T-helper 17 cell (primary cell): ENCODE measurements around the gene GPR31. TPM values are rescaled to one million over a fixed set of nuclear protein-coding genes. Genes with fewer than 3 reads are reported as not detected.
"Not testable (repeated sequence)": the region's sequence is repeated elsewhere in the genome, so short reads cannot be mapped to it uniquely, and the experiment has no call there.

ENCODE experiments used
- ATAC-seq: fragments of 150-1000 bp; cut with Tn5 transposase; 2 replicates; pipeline ENCODE4 v1.10.0; 2021; ENCODE audit warnings: mild to moderate bottlenecking, moderate library complexity
- DNase-seq, 3 donors: peaks; one replicate each; pipeline versions ENCODE4 v3.0.0 to v3.0.0-alpha.2; 2020 to 2021
- H3K9me3 ChIP-seq: one replicate; pipeline ENCODE4 v1.7.0; 2013; ENCODE audit warnings: low read length, mild to moderate bottlenecking; ENCODE audit not compliant: control insufficient read depth, poor library complexity, severe bottlenecking
- H3K27ac Mint-ChIP-seq: one replicate; pipeline ENCODE4 v1.8.0; 2022; ENCODE audit warnings: mild to moderate bottlenecking, moderate library complexity, mixed read lengths
- H3K27me3 Mint-ChIP-seq: one replicate; pipeline ENCODE4 v1.8.0; 2022; ENCODE audit warnings: mixed read lengths
- H3K36me3 Mint-ChIP-seq: one replicate; pipeline ENCODE4 v1.8.0; 2022; ENCODE audit warnings: low read depth, mixed read lengths
- H3K4me1 Mint-ChIP-seq: one replicate; pipeline ENCODE4 v1.8.0; 2022; ENCODE audit warnings: mild to moderate bottlenecking, mixed read lengths
- H3K4me3 Mint-ChIP-seq: one replicate; pipeline ENCODE4 v1.8.0; 2022; ENCODE audit warnings: mild to moderate bottlenecking, moderate library complexity, mixed read lengths
- total RNA-seq, 4 donors: library from RNA in 2 of 4; stranded (reverse) in 2 of 4; gene quantifications; one replicate each; pipeline ENCODE4 v1.2.3 and lab custom pipeline; 2022 to 2026

GPR31 gene, protein sequence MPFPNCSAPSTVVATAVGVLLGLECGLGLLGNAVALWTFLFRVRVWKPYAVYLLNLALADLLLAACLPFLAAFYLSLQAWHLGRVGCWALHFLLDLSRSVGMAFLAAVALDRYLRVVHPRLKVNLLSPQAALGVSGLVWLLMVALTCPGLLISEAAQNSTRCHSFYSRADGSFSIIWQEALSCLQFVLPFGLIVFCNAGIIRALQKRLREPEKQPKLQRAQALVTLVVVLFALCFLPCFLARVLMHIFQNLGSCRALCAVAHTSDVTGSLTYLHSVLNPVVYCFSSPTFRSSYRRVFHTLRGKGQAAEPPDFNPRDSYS
- total RNA-seq (not detected), total RNA-seq (lab: John Stamatoyannopoulos, UW) (0 reads per million in 2 donors)

DNA sequence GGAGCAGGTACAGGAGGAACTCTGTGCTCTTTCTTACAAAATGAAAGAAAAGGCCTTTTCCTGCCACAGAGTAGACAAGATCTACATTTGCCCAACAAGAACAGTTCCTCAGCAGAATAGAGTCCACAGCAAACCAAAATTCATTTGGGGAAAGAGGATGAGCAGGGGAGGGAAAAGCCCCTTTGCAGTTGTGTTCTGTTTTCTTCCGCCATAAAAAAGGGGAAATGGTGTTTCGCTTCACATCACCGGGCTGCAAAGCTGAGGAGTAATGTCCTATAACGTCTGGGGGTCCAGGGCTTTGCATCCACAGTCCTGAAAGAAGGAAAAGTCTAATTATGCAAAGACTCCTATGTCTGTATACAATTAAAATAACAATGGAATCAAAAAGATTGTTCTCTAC is at the start of gene GPR31:
GPR31 (minus strand) TSS at position 118 of the 400 bp plus-strand sequence. CDS start 149 bp downstream, outside the sequence.
- DNase-seq (no peak), ATAC-seq (no peak)
- H3K9me3 ChIP-seq: no peaks in the 10 kb centered on the region
- peaks cover 6% of the 10 kb centered on the region for H3K36me3 Mint-ChIP-seq
- H3K4me1 Mint-ChIP-seq: peaks cover 13% of the 10 kb centered on the region
- peaks cover 4% of the 10 kb centered on the region for H3K27me3 Mint-ChIP-seq
- no peak within 1 kb of the TSS for H3K4me3 Mint-ChIP-seq
- no peak within 1 kb of the TSS for H3K27ac Mint-ChIP-seq

DNA sequence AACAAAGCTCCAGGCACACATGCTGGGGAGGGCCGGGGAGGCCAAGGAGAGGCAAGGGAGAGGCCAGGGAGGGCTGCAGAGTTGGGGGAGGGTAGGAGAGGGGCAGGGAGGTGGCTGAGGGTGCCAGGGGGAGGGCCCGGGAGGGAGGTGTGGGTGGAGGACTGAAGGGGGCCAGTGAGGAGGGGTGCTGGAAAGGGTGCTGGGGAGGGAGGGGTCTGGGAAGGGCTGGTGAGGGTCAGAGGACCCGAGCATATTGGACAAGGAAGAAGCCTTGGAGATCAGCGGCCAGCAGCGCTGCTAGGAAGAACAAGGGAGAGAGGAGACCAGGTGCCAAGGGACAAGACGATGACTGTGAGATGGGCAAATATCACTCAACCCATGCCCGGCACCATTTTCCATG is 49.7 kb upstream of the GPR31 start:
- no peaks in the 10 kb centered on the region for H3K9me3 ChIP-seq
- ATAC-seq (no peak), DNase-seq (no peak)
- no peak overlapping the region for H3K4me3 Mint-ChIP-seq
- peaks cover 49% of the 10 kb centered on the region for H3K27me3 Mint-ChIP-seq
- H3K36me3 Mint-ChIP-seq: peaks cover 3% of the 10 kb centered on the region
- H3K27ac Mint-ChIP-seq: no peak overlapping the region
- H3K4me1 Mint-ChIP-seq: peaks cover 12% of the 10 kb centered on the region

DNA sequence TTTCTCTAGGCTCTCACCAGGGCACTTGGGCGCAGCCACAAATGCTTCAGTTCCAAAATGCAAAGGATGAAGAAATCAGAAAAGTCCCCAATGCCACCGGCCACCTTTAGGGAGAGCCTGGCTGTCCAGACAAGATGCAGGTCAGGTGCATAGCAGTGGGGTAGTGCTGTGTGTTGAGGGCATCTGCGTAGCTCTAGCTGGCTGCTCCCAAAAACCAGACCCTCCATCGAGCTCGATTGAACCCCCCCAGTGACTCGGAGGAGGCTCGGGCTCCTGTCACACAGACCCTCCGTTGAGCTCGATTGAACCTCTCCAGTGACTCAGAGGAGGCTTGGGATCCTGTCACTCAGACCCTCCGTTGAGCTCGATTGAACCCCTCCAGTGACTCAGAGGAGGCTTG is 47.5 kb upstream of the GPR31 start:
- DNase-seq, H3K9me3 ChIP-seq, H3K36me3 Mint-ChIP-seq, ATAC-seq, H3K4me3 Mint-ChIP-seq, H3K27ac Mint-ChIP-seq: not testable (repeated sequence)
- peaks cover 63% of the 10 kb centered on the region for H3K27me3 Mint-ChIP-seq
- peaks cover 11% of the 10 kb centered on the region for H3K4me1 Mint-ChIP-seq

DNA sequence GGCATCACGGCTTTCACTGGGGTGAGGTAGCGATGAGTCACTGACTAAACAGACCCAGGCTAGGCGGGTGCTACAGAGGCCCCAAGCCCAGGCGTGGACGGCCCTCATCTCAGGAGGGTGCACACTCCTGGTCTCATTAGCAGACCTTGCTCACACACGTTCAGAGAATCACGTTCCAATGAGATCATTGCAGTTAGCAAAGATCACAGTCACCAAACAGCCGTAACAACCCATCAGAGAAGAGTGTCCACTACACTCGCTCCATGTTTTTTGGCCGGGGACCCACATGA is 46.2 kb upstream of the GPR31 start:
- ATAC-seq: not testable (repeated sequence)

DNA sequence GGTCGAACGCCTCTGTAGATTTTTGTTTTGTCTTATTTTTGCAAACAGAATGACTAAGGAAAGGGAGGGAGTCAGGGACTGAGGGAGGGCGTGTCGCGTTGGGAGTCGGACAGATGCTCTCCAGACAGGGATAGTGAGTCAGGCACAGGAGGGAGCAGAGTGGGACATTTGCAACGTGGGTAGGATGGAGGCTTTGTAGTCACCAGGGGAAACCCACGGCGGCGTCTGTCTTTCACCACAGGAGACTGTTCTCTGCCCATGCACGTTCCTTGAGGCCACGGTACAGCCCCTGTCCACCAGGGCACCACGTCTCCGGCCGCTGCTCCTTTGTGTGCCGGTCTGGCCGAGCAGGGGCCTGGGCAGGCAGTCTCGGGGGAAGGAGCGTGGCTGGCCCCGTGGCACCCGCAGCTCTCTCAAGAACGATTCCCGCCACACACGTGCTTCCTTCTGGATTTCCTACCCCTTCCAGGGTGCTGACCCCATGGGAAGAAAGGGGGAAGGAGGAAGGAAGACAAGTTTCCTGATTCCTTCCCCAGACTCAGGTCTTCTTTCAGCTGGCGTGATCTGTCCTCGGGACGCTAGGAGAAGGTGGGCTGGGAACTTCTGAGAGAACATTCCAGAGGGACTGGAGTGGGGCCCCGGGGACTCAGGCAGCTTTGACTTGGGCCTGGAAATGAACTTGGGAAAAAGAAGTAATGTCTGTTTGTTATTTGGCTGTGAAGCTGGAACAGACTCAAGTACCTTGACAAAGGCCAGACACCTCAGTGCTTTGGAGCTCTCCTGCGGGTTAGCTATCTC is 45.7 kb upstream of the GPR31 start:
- H3K36me3 Mint-ChIP-seq: not testable (repeated sequence)

More for the DNA sequence above, 46.2 kb upstream of the GPR31 start:
- H3K36me3 Mint-ChIP-seq, H3K9me3 ChIP-seq, H3K27ac Mint-ChIP-seq, H3K4me3 Mint-ChIP-seq, DNase-seq: not testable (repeated sequence)
- Mint-ChIP-seq H3K4me1 (peaks cover 11% of the 10 kb centered on the region), H3K27me3 (peaks cover 60% of the 10 kb centered on the region)

DNA sequence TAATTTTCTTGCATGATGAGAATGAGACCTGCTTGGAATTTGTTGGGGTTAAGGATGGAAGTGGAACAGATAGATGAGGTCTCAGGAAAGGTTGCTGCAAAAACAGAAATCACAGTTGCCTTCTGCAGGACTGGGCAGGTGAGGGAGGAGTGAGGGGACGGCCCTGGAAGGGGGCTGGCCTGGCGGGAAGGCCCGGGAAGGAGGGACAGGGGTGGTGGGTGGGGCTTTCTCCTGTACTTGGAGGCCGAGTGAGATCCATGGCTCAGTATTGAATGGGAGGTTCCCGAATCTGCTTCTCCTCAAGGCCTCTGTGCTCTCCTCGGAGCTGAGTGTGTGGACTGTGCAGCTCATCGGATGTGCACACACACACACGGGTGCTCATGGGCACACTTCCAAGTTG is 44.8 kb upstream of the GPR31 start:
- not testable (repeated sequence) for H3K36me3 Mint-ChIP-seq
- peaks cover 57% of the 10 kb centered on the region for H3K27me3 Mint-ChIP-seq
- H3K4me1 Mint-ChIP-seq: peaks cover 14% of the 10 kb centered on the region

More for the DNA sequence above, 45.7 kb upstream of the GPR31 start:
- H3K27ac Mint-ChIP-seq, ATAC-seq, H3K4me3 Mint-ChIP-seq, DNase-seq, H3K9me3 ChIP-seq: not testable (repeated sequence)
- peaks cover 11% of the 10 kb centered on the region for H3K4me1 Mint-ChIP-seq
- peaks cover 56% of the 10 kb centered on the region for H3K27me3 Mint-ChIP-seq

DNA sequence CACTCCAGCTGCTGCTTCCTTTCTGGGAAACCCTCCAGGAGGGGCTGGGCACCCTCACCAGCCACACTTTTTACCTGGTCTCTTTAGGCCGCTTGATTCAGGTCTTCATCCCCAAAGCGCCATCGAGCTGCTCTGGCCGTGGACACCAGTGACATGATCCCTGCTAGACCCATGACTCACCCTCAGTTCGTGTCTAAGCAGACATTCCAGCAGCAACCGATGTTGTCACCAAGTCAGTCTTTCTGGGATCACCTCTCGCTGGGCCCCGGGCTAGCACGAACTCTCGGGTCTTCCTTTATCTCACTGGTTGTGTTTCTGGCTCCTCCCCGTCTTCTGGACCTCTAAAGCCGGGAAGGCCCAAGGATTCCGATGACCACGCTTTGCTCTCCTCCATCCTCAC is 43.0 kb upstream of the GPR31 start:
- H3K4me1 Mint-ChIP-seq: peaks cover 15% of the 10 kb centered on the region
- peak overlapping the region; percentile 39 for H3K27ac Mint-ChIP-seq
- no peaks in the 10 kb centered on the region for H3K9me3 ChIP-seq
- DNase-seq (no peak), ATAC-seq (no peak)
- peaks cover 50% of the 10 kb centered on the region for H3K27me3 Mint-ChIP-seq
- H3K4me3 Mint-ChIP-seq: no peak overlapping the region
- peaks cover 4% of the 10 kb centered on the region for H3K36me3 Mint-ChIP-seq

More for the DNA sequence above, 44.8 kb upstream of the GPR31 start:
- DNase-seq, H3K27ac Mint-ChIP-seq, H3K4me3 Mint-ChIP-seq, ATAC-seq, H3K9me3 ChIP-seq: not testable (repeated sequence)

DNA sequence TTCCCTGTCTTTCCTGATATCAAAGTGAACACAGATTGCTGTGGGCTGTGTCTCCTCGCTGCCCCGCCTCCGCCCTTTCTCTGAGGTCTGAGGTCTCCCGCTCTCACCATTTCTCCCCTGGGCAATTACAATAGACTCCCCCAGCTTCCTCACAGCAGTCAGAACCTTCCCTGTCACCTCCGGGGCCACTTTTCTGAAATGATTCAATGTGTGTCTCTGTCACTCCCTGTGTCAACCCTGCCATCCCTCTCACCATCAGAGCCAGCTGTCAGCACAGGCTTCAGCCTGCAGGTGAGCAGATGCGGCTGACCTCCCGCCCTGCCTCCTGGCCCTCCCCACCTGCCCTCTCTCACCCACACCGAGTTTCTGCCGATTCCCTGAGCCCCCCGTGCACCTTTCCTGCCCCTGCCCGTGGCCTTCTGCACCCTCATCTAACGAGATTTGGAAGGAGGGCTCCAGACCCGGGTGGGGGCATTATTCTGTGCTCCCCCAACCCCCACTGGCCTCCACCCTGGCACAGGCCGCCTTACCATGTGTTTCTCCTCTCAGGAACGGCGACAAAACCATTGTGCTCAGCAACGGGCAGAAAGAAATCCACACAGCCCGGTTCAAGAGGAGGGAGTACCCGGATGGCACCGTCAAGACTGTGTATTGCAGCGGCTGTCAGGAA is 38.3 kb upstream of the GPR31 start:
- not testable (repeated sequence) for H3K36me3 Mint-ChIP-seq, H3K9me3 ChIP-seq, DNase-seq, ATAC-seq, H3K27ac Mint-ChIP-seq, H3K4me3 Mint-ChIP-seq
- Mint-ChIP-seq H3K4me1 (peaks cover 11% of the 10 kb centered on the region), H3K27me3 (peaks cover 32% of the 10 kb centered on the region)

DNA sequence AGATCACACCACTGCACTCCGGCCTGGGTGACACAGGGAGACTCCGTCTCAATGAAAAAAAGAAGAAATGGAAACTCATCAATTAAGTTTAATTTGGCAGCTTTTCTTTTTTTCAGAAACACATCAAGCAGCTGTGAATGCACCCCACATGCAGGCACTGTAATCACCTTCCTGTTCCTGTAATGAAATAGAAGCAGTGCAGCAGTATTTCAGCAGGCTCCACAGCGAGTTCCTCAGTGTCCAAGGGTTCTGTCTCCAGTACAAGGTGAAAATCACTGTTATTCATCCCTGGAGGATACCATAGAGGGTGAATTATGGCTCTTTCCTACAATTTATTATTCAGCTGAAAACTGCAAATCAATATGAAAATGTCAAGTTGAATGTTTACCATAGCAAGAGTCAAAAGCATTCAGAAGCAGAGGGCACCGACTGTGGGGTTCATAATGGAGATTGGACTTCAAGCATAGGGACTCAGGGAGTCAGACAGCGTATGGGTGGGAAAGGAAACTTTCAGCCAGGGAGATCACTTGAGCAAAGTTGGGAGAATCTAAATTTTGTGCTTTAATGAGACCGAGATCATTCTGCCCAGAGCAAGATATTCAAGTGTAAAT is 35.8 kb upstream of the GPR31 start:
- H3K27ac Mint-ChIP-seq, DNase-seq, H3K36me3 Mint-ChIP-seq, H3K9me3 ChIP-seq, H3K4me3 Mint-ChIP-seq, ATAC-seq: not testable (repeated sequence)
- Mint-ChIP-seq H3K4me1 (peaks cover 11% of the 10 kb centered on the region), H3K27me3 (peaks cover 17% of the 10 kb centered on the region)

DNA sequence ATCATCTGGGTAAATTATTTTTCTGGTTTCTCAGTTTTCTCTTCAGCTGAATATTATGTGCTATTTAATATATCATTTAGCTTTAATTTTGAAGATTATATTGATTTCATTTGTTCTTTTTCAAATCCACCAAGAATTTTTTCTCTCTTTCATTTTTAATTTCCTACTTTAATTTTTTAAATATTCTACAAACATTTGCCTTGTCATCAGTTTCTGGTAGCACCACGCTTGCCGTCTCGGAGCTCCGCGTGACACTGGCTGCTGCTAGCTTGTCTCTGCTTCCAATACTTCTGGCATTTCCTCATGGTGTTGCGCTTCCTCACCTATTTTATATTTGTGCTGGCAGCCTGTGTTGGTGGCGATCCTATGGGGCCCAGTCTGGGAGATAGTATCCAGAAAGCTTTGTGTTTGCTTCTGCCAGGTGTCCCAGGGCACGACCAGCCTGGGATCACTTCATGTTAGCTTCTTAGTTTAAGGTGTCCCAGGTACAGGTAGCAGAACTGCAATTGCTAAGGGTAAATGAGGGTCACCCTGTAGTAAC is 33.3 kb upstream of the GPR31 start:
- H3K4me3 Mint-ChIP-seq, DNase-seq, H3K36me3 Mint-ChIP-seq, ATAC-seq, H3K9me3 ChIP-seq, H3K4me1 Mint-ChIP-seq, H3K27ac Mint-ChIP-seq: not testable (repeated sequence)
- peaks cover 11% of the 10 kb centered on the region for H3K27me3 Mint-ChIP-seq

DNA sequence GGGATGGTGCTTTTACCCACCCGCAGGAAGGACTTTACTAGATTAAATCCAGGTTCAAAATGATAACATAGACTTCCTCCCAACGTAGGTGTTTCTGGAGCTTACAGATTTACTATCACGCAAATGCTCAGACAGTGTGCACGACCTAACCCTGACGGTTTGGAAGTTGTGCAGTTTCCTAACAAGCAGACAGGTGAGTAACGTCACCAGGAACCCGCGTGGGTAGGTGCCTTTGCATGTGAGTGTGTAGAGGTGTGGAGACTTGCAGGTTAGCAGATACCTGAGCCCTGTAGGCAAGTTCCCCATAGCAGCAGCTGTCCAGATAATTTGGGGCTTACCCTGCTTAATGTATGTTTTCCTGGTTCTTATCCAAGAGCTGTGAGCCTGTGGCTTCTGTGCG is 29.5 kb upstream of the GPR31 start:
- DNase-seq, H3K36me3 Mint-ChIP-seq, H3K4me1 Mint-ChIP-seq, ATAC-seq, H3K9me3 ChIP-seq, H3K27me3 Mint-ChIP-seq, H3K4me3 Mint-ChIP-seq, H3K27ac Mint-ChIP-seq: not testable (repeated sequence)

DNA sequence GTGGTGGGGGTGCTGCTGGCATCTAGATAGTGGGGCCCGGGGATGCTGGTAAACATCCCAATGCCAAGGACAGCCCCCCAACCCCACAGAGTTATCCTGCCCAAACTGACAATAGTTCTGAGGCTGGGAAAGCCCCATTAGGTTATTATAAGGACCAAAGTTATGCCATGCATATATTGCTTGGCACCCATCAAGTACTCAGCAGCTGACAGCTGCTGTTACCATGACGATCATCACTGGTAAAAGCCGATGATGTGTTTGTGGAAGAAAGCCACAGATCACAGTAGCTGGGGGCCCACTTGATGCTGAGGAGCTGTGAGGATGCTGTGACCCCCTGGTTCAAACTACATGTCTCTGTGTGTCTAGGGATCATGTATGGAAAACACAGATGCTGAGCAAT is 27.3 kb upstream of the GPR31 start:
- not testable (repeated sequence) for ATAC-seq

DNA sequence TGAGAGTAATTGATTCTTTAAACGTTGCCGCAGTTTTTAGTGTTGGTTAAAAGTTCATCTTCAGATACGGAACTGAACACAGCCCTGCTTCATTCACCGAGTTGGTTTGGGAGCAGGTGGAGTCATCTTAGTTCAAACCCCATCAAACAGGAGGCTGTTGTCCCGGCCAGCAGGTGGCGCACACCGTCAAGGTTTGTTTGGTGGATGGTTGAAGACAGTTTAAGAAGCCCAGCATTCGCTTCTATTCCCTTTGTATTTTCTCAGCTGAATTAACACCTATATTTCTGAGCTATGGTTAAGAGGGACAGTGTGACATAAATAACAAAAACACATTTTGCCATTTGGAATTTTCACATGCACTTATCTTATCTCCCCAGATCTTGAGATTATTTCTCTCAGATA is 25.1 kb upstream of the GPR31 start:
- not testable (repeated sequence) for H3K27ac Mint-ChIP-seq, H3K4me3 Mint-ChIP-seq, H3K36me3 Mint-ChIP-seq, H3K4me1 Mint-ChIP-seq, DNase-seq, H3K9me3 ChIP-seq, H3K27me3 Mint-ChIP-seq
- peak; percentile 84 for ATAC-seq

More for the DNA sequence above, 27.3 kb upstream of the GPR31 start:
- not testable (repeated sequence) for H3K36me3 Mint-ChIP-seq, H3K4me3 Mint-ChIP-seq, H3K27ac Mint-ChIP-seq, H3K9me3 ChIP-seq, H3K27me3 Mint-ChIP-seq, DNase-seq, H3K4me1 Mint-ChIP-seq
